HL-60 (cell line): ENCODE data around the gene NOG.

Experiments used
- DNase-seq, 2 experiments: peaks; one replicate each; pipeline ENCODE4 v3.0.0-alpha.2; 2010 to 2020; ENCODE audit warnings: low read depth in 1 of 2, low spot score in 1 of 2
- H3K27ac ChIP-seq: fragments of 250-450 bp; sonication (Bioruptor Pico); replicated peaks from 2 replicates; pipeline ENCODE4 v1.5.1; 2020; ENCODE audit warnings: mild to moderate bottlenecking, moderate library complexity
- H3K27me3 ChIP-seq: fragments of 250-450 bp; sonication (Bioruptor Pico); 2 replicates; pipeline ENCODE4 v1.5.1; 2021; ENCODE audit warnings: mild to moderate bottlenecking, moderate library complexity; ENCODE audit not compliant: insufficient read depth, poor library complexity, severe bottlenecking
- H3K4me3 ChIP-seq: replicated peaks from 2 replicates; pipeline ENCODE4 v1.5.1; 2011; ENCODE audit warnings: mild to moderate bottlenecking, control low read depth, low read length; ENCODE audit not compliant: insufficient read depth
- GABPA ChIP-seq: IDR thresholded peaks from 2 replicates; pipeline ENCODE4 v1.6.1; 2012; ENCODE audit warnings: low read depth
- POLR2AphosphoS5 ChIP-seq: IDR thresholded peaks from 2 replicates; pipeline ENCODE4 v1.6.1; 2012; ENCODE audit warnings: low read depth
- SPI1 ChIP-seq: IDR thresholded peaks from 2 replicates; pipeline ENCODE4 v1.6.1; 2012; ENCODE audit warnings: low read depth, mild to moderate bottlenecking, borderline replicate concordance
- TF ChIP-seq, protein P1 (sequence below): IDR thresholded peaks from one replicate; pipeline ENCODE4 v1.5.1; 2011; ENCODE audit warnings: low read length, control low read depth, inconsistent platforms; ENCODE audit not compliant: insufficient read depth
- TF ChIP-seq, protein P2 (sequence below): IDR thresholded peaks from 2 replicates; pipeline ENCODE4 v1.6.1; 2012; ENCODE audit warnings: low read depth; ENCODE audit not compliant: insufficient replicate concordance

NOG gene

DNA sequence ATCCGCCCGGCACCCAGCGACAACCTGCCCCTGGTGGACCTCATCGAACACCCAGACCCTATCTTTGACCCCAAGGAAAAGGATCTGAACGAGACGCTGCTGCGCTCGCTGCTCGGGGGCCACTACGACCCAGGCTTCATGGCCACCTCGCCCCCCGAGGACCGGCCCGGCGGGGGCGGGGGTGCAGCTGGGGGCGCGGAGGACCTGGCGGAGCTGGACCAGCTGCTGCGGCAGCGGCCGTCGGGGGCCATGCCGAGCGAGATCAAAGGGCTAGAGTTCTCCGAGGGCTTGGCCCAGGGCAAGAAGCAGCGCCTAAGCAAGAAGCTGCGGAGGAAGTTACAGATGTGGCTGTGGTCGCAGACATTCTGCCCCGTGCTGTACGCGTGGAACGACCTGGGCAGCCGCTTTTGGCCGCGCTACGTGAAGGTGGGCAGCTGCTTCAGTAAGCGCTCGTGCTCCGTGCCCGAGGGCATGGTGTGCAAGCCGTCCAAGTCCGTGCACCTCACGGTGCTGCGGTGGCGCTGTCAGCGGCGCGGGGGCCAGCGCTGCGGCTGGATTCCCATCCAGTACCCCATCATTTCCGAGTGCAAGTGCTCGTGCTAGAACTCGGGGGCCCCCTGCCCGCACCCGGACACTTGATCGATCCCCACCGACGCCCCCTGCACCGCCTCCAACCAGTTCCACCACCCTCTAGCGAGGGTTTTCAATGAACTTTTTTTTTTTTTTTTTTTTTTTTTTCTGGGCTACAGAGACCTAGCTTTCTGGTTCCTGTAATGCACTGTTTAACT, 1.0 kb downstream of the NOG start:
- peak overlapping the region; percentile 53 for H3K4me3 ChIP-seq
- peak overlapping the region; percentile 30 for H3K27ac ChIP-seq
- DNase-seq: peak; percentile 31 to 48
- H3K27me3 ChIP-seq: peaks cover 22% of the 10 kb centered on the region
- TF ChIP-seq, protein P1, sequence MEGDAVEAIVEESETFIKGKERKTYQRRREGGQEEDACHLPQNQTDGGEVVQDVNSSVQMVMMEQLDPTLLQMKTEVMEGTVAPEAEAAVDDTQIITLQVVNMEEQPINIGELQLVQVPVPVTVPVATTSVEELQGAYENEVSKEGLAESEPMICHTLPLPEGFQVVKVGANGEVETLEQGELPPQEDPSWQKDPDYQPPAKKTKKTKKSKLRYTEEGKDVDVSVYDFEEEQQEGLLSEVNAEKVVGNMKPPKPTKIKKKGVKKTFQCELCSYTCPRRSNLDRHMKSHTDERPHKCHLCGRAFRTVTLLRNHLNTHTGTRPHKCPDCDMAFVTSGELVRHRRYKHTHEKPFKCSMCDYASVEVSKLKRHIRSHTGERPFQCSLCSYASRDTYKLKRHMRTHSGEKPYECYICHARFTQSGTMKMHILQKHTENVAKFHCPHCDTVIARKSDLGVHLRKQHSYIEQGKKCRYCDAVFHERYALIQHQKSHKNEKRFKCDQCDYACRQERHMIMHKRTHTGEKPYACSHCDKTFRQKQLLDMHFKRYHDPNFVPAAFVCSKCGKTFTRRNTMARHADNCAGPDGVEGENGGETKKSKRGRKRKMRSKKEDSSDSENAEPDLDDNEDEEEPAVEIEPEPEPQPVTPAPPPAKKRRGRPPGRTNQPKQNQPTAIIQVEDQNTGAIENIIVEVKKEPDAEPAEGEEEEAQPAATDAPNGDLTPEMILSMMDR: no peak
- peak; percentile 1; the same call in 1 of the 2 replicates for TF ChIP-seq SPI1
- TF ChIP-seq GABPA: no peak
- TF ChIP-seq POLR2AphosphoS5: peak; percentile 18; the same call in 1 of the 2 replicates
- TF ChIP-seq, protein P2, sequence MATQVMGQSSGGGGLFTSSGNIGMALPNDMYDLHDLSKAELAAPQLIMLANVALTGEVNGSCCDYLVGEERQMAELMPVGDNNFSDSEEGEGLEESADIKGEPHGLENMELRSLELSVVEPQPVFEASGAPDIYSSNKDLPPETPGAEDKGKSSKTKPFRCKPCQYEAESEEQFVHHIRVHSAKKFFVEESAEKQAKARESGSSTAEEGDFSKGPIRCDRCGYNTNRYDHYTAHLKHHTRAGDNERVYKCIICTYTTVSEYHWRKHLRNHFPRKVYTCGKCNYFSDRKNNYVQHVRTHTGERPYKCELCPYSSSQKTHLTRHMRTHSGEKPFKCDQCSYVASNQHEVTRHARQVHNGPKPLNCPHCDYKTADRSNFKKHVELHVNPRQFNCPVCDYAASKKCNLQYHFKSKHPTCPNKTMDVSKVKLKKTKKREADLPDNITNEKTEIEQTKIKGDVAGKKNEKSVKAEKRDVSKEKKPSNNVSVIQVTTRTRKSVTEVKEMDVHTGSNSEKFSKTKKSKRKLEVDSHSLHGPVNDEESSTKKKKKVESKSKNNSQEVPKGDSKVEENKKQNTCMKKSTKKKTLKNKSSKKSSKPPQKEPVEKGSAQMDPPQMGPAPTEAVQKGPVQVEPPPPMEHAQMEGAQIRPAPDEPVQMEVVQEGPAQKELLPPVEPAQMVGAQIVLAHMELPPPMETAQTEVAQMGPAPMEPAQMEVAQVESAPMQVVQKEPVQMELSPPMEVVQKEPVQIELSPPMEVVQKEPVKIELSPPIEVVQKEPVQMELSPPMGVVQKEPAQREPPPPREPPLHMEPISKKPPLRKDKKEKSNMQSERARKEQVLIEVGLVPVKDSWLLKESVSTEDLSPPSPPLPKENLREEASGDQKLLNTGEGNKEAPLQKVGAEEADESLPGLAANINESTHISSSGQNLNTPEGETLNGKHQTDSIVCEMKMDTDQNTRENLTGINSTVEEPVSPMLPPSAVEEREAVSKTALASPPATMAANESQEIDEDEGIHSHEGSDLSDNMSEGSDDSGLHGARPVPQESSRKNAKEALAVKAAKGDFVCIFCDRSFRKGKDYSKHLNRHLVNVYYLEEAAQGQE: no peak

DNA sequence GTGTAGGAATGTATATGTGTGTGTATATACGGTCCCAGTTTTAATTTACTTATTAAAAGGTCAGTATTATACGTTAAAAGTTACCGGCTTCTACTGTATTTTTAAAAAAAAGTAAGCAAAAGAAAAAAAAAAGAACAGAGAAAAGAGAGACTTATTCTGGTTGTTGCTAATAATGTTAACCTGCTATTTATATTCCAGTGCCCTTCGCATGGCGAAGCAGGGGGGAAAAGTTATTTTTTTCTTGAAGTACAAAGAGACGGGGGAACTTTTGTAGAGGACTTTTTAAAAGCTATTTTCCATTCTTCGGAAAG, 1.6 kb downstream of the NOG start:
- Histone ChIP-seq H3K27ac (no peak overlapping the region), H3K27me3 (peaks cover 22% of the 10 kb centered on the region), H3K4me3 (peak overlapping the region; percentile 10; the same call in 1 of the 2 replicates)
- DNase-seq: no peak
- TF ChIP-seq SPI1: no peak
- TF ChIP-seq, protein P2: no peak
- TF ChIP-seq GABPA: no peak
- TF ChIP-seq, protein P1: no peak
- TF ChIP-seq POLR2AphosphoS5: no peak

DNA sequence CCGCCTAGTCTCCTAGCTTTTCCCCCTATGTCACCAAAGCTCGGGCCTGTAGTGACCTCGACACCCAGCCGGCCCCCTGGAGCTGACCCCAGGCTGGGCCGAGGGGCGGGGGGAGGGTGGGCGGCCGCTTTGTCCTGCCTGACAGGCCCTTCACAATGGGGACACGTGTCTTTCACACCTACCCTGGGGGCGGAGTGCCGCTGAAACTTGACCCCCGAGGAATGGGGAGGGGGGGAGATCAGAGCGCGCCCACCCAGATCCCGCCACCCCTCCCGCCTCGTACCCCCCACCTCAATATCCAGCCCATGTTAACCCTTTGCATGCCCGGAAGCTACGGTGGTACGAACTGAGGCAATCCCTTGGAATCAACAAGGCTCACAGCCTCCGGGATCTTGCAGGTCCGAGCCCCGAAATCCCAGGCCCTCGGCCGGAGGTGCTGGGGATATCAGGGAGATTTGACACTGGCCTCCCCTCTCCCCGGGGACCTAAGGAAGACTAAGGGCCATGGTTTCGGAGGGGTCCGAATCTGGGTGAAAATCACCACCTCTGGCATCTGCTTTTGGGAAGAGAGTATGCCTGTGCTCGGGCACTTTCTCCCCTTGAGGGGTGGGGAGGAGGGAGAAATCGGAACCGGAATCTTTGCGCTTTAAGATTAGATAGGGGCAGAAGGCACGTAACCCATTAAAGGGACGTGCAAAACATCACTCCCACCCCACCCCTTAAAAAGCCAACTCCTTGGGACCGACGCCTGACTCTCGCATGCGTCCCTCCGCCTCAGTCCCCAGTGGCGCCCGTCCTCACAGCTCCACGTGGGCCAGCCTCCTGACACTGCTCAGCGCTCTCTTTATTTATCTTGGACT, 2.6 kb downstream of the NOG start:
- TF ChIP-seq POLR2AphosphoS5 (no peak), SPI1 (no peak), GABPA (no peak)
- TF ChIP-seq, protein P1: no peak
- TF ChIP-seq, protein P2: no peak
- Histone ChIP-seq H3K27me3 (peaks cover 22% of the 10 kb centered on the region), H3K4me3 (0 out of 2 replicates have a peak overlapping the region, but pooled peaks have one; percentile 5), H3K27ac (no peak overlapping the region)
- no peak for DNase-seq
